H1 (cell line): Measurements from ENCODE around the gene ABCD4. TPM values are rescaled to one million over a fixed set of nuclear protein-coding genes. Genes with fewer than 3 reads are reported as not detected.

ENCODE experiments used
- CTCF ChIA-PET: fragments of 300-600 bp; sonication (Branson Sonifier 250); formaldehyde crosslinking; loops from one replicate; lab custom pipeline; 2021; ENCODE audit not compliant: partially characterized antibody; lab: Charles Lee
- POLR2A ChIA-PET: fragments of 300-600 bp; sonication (Branson Sonifier 250); formaldehyde crosslinking; loops from one replicate; lab custom pipeline; 2021; ENCODE audit warnings: inconsistent platforms; ENCODE audit not compliant: partially characterized antibody; lab: Charles Lee
- DNase-seq, 2 experiments: peaks; one replicate each; pipeline versions ENCODE4 v3.0.0 to v3.0.0-alpha.2; 2010 to 2022; ENCODE audit warnings: low spot score in 2 of 2, low read depth in 1 of 2, mixed read lengths in 1 of 2
- FAIRE-seq: peaks from 2 replicates; lab custom pipeline; 2011; peaks lifted over from hg19 to GRCh38; lab: Jason Lieb, UNC
- H2AFZ ChIP-seq: 2 replicates; pipeline ENCODE4 v1.8.1; 2012; ENCODE audit warnings: low read length, inconsistent platforms
- H2AK5ac ChIP-seq: 2 replicates; pipeline ENCODE4 v1.6.1; 2013; ENCODE audit warnings: low read depth, low read length
- H2BK120ac ChIP-seq: replicated peaks from 2 replicates; pipeline ENCODE3; 2013; ENCODE audit warnings: low read depth, low read length, inconsistent platforms
- H2BK12ac ChIP-seq: 2 replicates; pipeline ENCODE4 v1.6.1; 2013; ENCODE audit warnings: low read depth, low read length
- H2BK15ac ChIP-seq: 2 replicates; pipeline ENCODE4 v1.6.1; 2013; ENCODE audit warnings: low read length
- H2BK20ac ChIP-seq: 2 replicates; pipeline ENCODE4 v1.6.1; 2013; ENCODE audit warnings: low read length
- H2BK5ac ChIP-seq: 2 replicates; pipeline ENCODE4 v1.6.1; 2013; ENCODE audit warnings: low read depth, low read length
- H3K14ac ChIP-seq: 2 replicates; pipeline ENCODE4 v1.6.1; 2013; ENCODE audit warnings: inconsistent platforms; ENCODE audit not compliant: insufficient read length
- H3K18ac ChIP-seq: 2 replicates; pipeline ENCODE4 v1.6.1; 2013; ENCODE audit warnings: low read length; ENCODE audit errors: extremely low read depth
- H3K23ac ChIP-seq: 2 replicates; pipeline ENCODE4 v1.6.1; 2013; ENCODE audit warnings: inconsistent platforms; ENCODE audit not compliant: insufficient read length
- H3K23me2 ChIP-seq: 2 replicates; pipeline ENCODE4 v1.6.1; 2013; ENCODE audit warnings: low read depth, low read length
- H3K27ac ChIP-seq: 2 replicates; pipeline ENCODE4 v1.6.1; 2011; ENCODE audit warnings: low read depth, low read length, inconsistent platforms
- H3K27me3 ChIP-seq, 4 experiments: replicated peaks in 1 of 4; 1 replicate in 1 of 4; 2 replicates in 3 of 4; pipeline versions ENCODE4 v1.6.1 to v1.8.1; 2011 to 2013; ENCODE audit warnings: low read length in 3 of 4, mild to moderate bottlenecking in 3 of 4, inconsistent platforms in 2 of 4, mixed read lengths in 2 of 4, moderate library complexity in 1 of 4; ENCODE audit not compliant: control insufficient read depth in 3 of 4, insufficient read depth in 3 of 4; ENCODE audit errors: extremely low read depth in 1 of 4
- H3K36me3 ChIP-seq, 4 experiments: 2 replicates each; pipeline versions ENCODE4 v1.6.1 to v1.8.1; 2011 to 2013; ENCODE audit warnings: mild to moderate bottlenecking in 4 of 4, low read length in 3 of 4, moderate library complexity in 2 of 4, control low read depth in 1 of 4, inconsistent platforms in 1 of 4; ENCODE audit not compliant: insufficient read depth in 4 of 4, control insufficient read depth in 2 of 4
- H3K4ac ChIP-seq: replicated peaks from 2 replicates; pipeline ENCODE3; 2013; ENCODE audit warnings: low read length, low read depth, mixed read lengths, inconsistent platforms; ENCODE audit not compliant: insufficient read length
- H3K4me1 ChIP-seq, 4 experiments: replicated peaks in 1 of 4; 1 replicate in 1 of 4; 2 replicates in 3 of 4; pipeline versions ENCODE4 v1.6.1 to v1.8.1; 2011 to 2013; ENCODE audit warnings: low read length in 3 of 4, inconsistent platforms in 2 of 4, mixed read lengths in 1 of 4; ENCODE audit not compliant: insufficient read depth in 4 of 4, control insufficient read depth in 3 of 4
- H3K4me2 ChIP-seq, 2 experiments: 2 replicates each; pipeline versions ENCODE4 v1.6.1 to v1.8.1; 2011 to 2013; ENCODE audit warnings: low read depth in 2 of 2, low read length in 2 of 2, control low read depth in 1 of 2, inconsistent platforms in 1 of 2, mild to moderate bottlenecking in 1 of 2; ENCODE audit not compliant: insufficient read depth in 1 of 2
- H3K4me3 ChIP-seq, 4 experiments: fragments of 200-600, 300-600 bp in 1 of 4; sonication (generic), shearing (Covaris generic), sonication (Bioruptor Twin) in 1 of 4; 2 replicates each; pipeline versions ENCODE4 v1.5.1 to v1.8.1; 2011 to 2016; ENCODE audit warnings: low read length in 4 of 4, low read depth in 3 of 4, control low read depth in 2 of 4, inconsistent platforms in 2 of 4, mild to moderate bottlenecking in 2 of 4, mixed read lengths in 1 of 4, moderate library complexity in 1 of 4; ENCODE audit not compliant: insufficient read depth in 2 of 4; ENCODE audit errors: extremely low read depth in 1 of 4
- H3K56ac ChIP-seq: replicated peaks from 2 replicates; pipeline ENCODE3; 2013; ENCODE audit warnings: low read depth, mild to moderate bottlenecking, mixed read lengths, low read length, inconsistent platforms; ENCODE audit not compliant: insufficient read length
- H3K79me1 ChIP-seq: 2 replicates; pipeline ENCODE4 v1.6.1; 2013; ENCODE audit warnings: low read depth, low read length, control low read depth
- H3K79me2 ChIP-seq, 2 experiments: 2 replicates each; pipeline versions ENCODE4 v1.6.1 to v1.8.1; 2012 to 2013; ENCODE audit warnings: low read length in 2 of 2, mild to moderate bottlenecking in 2 of 2, inconsistent platforms in 1 of 2; ENCODE audit not compliant: insufficient read depth in 2 of 2, control insufficient read depth in 1 of 2
- H3K9ac ChIP-seq, 4 experiments: replicated peaks in 1 of 4; 1 replicate in 1 of 4; 2 replicates in 3 of 4; pipeline versions ENCODE4 v1.6.1 to v1.8.1; 2011 to 2013; ENCODE audit warnings: low read depth in 3 of 4, low read length in 3 of 4, control low read depth in 2 of 4, mild to moderate bottlenecking in 2 of 4, moderate library complexity in 2 of 4, inconsistent platforms in 1 of 4; ENCODE audit errors: extremely low read depth in 1 of 4
- H3K9me3 ChIP-seq, 2 experiments: 2 replicates each; pipeline versions ENCODE4 v1.6.1 to v1.8.1; 2012 to 2013; ENCODE audit warnings: mild to moderate bottlenecking in 2 of 2, moderate library complexity in 2 of 2, control low read depth in 1 of 2, inconsistent platforms in 1 of 2, low read depth in 1 of 2, low read length in 1 of 2, mixed read lengths in 1 of 2; ENCODE audit not compliant: insufficient read depth in 2 of 2
- H4K20me1 ChIP-seq, 2 experiments: replicated peaks in 1 of 2; 2 replicates each; pipeline versions ENCODE3 to v1.8.1; 2011 to 2013; ENCODE audit warnings: inconsistent platforms in 2 of 2, low read length in 2 of 2, mild to moderate bottlenecking in 1 of 2; ENCODE audit not compliant: insufficient read depth in 2 of 2, control insufficient read depth in 1 of 2
- H4K5ac ChIP-seq: 2 replicates; pipeline ENCODE4 v1.6.1; 2013; ENCODE audit warnings: low read length, low read depth, mixed read lengths, inconsistent platforms; ENCODE audit not compliant: insufficient read length
- H4K8ac ChIP-seq: 2 replicates; pipeline ENCODE4 v1.8.0; 2013; ENCODE audit warnings: mild to moderate bottlenecking, moderate library complexity, low read length, inconsistent platforms; ENCODE audit not compliant: insufficient read depth; ENCODE audit errors: extremely low read depth
- H4K91ac ChIP-seq: replicated peaks from 2 replicates; pipeline ENCODE3; 2013; ENCODE audit warnings: low read length, mixed read lengths, inconsistent platforms; ENCODE audit not compliant: insufficient read length
- BRCA1 ChIP-seq: IDR thresholded peaks from 2 replicates; pipeline ENCODE4 v1.6.1; 2012; ENCODE audit warnings: low read depth, low read length, improper control_type of control experiment
- CBX5 ChIP-seq: fragments of 300-800, 300-1000 bp; sonication (generic); IDR thresholded peaks from 2 replicates; pipeline ENCODE4 v1.7.1; 2016; ENCODE audit warnings: antibody characterized with exemption, low read length, low read depth
- NRF1 ChIP-seq: IDR thresholded peaks from 2 replicates; pipeline ENCODE4 v1.6.1; 2011; ENCODE audit warnings: mild to moderate bottlenecking, low read depth, low read length, improper control_type of control experiment
- SIN3A ChIP-seq, 2 experiments: IDR thresholded peaks in 1 of 2; conservative IDR thresholded peaks in 1 of 2; 2 replicates each; pipeline ENCODE4 v1.6.1; 2011 to 2012; ENCODE audit warnings: low read length in 2 of 2, improper control_type of control experiment in 1 of 2, low read depth in 1 of 2, mild to moderate bottlenecking in 1 of 2
- ZNF274 ChIP-seq: IDR thresholded peaks from 2 replicates; pipeline ENCODE4 v1.7.0; 2012; ENCODE audit warnings: low read length, borderline replicate concordance; ENCODE audit errors: extremely low read depth
- WGBS, 2 experiments: shearing (Covaris generic) in 1 of 2; methylation state at CpG; one replicate each; pipeline versions ENCODE4 v1.1.6 to v1.1.7; 2013 to 2015; ENCODE audit warnings: low lambda C conversion rate in 2 of 2, mixed read lengths in 2 of 2, inconsistent platforms in 1 of 2, low coverage in 1 of 2, missing lambda C conversion rate in 1 of 2; ENCODE audit not compliant: insufficient replicate concordance in 2 of 2, insufficient coverage in 1 of 2, insufficient read length in 1 of 2; ENCODE audit errors: extremely low coverage in 1 of 2, missing lambda C conversion rate in 1 of 2; 5-methylcytosine and 5-hydroxymethylcytosine counted together
- polyA plus RNA-seq, 7 experiments: library from polyadenylated mRNA; depleted of rRNA in 3 of 7; stranded (reverse) in 5 of 7; unstranded in 2 of 7; fragments of >200 nt in 5 of 7; fragments of 200-250 nt in 2 of 7; gene quantifications; 1 replicate in 5 of 7; 2 replicates in 1 of 7; 4 replicates in 1 of 7; pipeline versions ENCODE4 v1.2.1 to v1.2.3, GENCODE V29; 2011 to 2013; ENCODE audit warnings: missing spikeins in 2 of 7, mixed read lengths in 2 of 7
- total RNA-seq: library from RNA; stranded (reverse); fragmentation: NEBNext Ultra II Directional; extraction: Animal tissue kit (Norgen Biotek cat#: 25700); gene quantifications from 2 replicates; pipeline ENCODE4 v1.2.1, GENCODE V29; 2021
- TF ChIP-seq, protein P1 (sequence below): IDR thresholded peaks from 2 replicates; pipeline ENCODE4 v1.6.1; 2012; ENCODE audit warnings: inconsistent platforms

ABCD4 gene
- total and polyA plus RNA-seq, 2 of the 8 experiments (the other 6 are each of a cell fraction or from before 2014, with no cell fraction given), result 47.9 to 97.7 TPM

DNA sequence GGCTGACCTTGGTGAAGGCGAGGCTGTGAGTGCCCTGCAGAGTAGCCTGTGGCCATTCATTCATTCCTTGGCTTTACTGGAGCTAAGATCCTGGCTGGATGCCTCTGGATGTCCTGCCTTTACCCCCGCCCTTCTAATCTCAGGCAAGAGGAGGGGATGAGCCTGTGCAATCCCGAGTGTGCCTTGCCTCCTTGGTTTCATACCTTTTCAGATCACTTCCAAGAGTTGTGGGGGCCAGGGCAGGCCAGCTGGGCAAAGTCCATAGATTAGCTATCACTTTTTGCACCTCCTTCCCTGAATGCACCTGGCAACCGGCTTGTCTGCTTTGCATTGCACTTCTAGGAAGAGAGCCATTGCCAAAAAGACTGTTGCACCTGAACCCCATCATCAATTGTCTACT is 47.0 kb upstream of the ABCD4 start:
- Histone ChIP-seq H3K27me3 (no peaks in the 10 kb centered on the region), H3K9ac (peak overlapping the region; percentile 63 to 93 (median 80)), H4K20me1 (peaks cover 13 to 16% of the 10 kb centered on the region in 2 experiments), H2BK20ac (no peak overlapping the region; the same call in 1 of the 2 replicates), H4K91ac (peak overlapping the region; percentile 98), H3K9me3 (no peaks in the 10 kb centered on the region), H4K5ac (peak overlapping the region; percentile 95), H2BK15ac (0 out of 2 replicates have a peak overlapping the region, but pooled peaks have one; percentile 74), H3K56ac (peak overlapping the region; percentile 73), H3K79me2 (peaks cover 43 to 87% of the 10 kb centered on the region in 2 experiments), H3K36me3 (peaks cover 0 to 22% (median 0%) of the 10 kb centered on the region in 4 experiments; a peak in 2 of 8 replicates), H4K8ac (0 out of 2 replicates have a peak overlapping the region, but pooled peaks have one; percentile 96), H3K18ac (peak overlapping the region; percentile 100; the same call in 1 of the 2 replicates), H3K79me1 (no peaks in the 10 kb centered on the region), H3K14ac (peak overlapping the region; percentile 20), H3K4ac (peak overlapping the region; percentile 30), H3K4me1 (peaks cover 4 to 20% (median 12%) of the 10 kb centered on the region in 4 experiments), H3K27ac (peak overlapping the region; percentile 92; the same call in 1 of the 2 replicates), H3K4me2 (peak overlapping the region; percentile 95 to 96), H3K23me2 (peaks cover 30% of the 10 kb centered on the region), H2AFZ (no peak overlapping the region), H3K23ac (no peak overlapping the region), H2BK120ac (peak overlapping the region; percentile 89), H3K4me3 (peak overlapping the region; percentile 87 to 98 (median 90)), H2BK12ac (0 out of 2 replicates have a peak overlapping the region, but pooled peaks have one; percentile 63), H2AK5ac (no peak overlapping the region), H2BK5ac (peak overlapping the region; percentile 97)
- FAIRE-seq (no peak), DNase-seq (no peak)
- TF ChIP-seq CBX5, result no peak
- TF ChIP-seq, protein P1, sequence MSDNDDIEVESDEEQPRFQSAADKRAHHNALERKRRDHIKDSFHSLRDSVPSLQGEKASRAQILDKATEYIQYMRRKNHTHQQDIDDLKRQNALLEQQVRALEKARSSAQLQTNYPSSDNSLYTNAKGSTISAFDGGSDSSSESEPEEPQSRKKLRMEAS, result no peak
- 0 out of 4 replicates have a peak, but pooled peaks have one; percentile 38 to 47 for TF ChIP-seq SIN3A (conservative IDR thresholded peaks at IDR 0.05 in 1 of 2, IDR thresholded peaks at IDR 0.05 in 1 of 2; ENCODE audit: low read depth in 1 of 2, low read length in 2 of 2)
- no peak for TF ChIP-seq NRF1
- no peak for TF ChIP-seq ZNF274
- no peak for TF ChIP-seq BRCA1
- CTCF ChIA-PET, result interaction anchor here (0.6 to 8.5 kb wide), 16 partner anchors 9 to 187 kb away, joined by 3 to 49 read pairs (median 4); no protein-coding TSS in a partner anchor
- POLR2A ChIA-PET, result interaction anchor here (0.8 to 15.0 kb wide), 17 partner anchors 8 to 133 kb away, joined by 3 to 282 read pairs (median 6); partner anchors contain the start of genes ABCD4 and SYNDIG1L
- 3% methylated on average over 4 of the region's 4 CpGs; no CpG with 5 or more reads in 1 of the 2 experiments for WGBS, 2 experiments
